Activated CD4-positive, CD25-positive, alpha-beta regulatory T cell (primary cell): Measurements from ENCODE around the gene FGF13.

Experiments used
- DNase-seq, 4 experiments: peaks; one replicate each; lab custom pipeline; 2025; lab: John Stamatoyannopoulos, UW

The FGF13 gene

DNA sequence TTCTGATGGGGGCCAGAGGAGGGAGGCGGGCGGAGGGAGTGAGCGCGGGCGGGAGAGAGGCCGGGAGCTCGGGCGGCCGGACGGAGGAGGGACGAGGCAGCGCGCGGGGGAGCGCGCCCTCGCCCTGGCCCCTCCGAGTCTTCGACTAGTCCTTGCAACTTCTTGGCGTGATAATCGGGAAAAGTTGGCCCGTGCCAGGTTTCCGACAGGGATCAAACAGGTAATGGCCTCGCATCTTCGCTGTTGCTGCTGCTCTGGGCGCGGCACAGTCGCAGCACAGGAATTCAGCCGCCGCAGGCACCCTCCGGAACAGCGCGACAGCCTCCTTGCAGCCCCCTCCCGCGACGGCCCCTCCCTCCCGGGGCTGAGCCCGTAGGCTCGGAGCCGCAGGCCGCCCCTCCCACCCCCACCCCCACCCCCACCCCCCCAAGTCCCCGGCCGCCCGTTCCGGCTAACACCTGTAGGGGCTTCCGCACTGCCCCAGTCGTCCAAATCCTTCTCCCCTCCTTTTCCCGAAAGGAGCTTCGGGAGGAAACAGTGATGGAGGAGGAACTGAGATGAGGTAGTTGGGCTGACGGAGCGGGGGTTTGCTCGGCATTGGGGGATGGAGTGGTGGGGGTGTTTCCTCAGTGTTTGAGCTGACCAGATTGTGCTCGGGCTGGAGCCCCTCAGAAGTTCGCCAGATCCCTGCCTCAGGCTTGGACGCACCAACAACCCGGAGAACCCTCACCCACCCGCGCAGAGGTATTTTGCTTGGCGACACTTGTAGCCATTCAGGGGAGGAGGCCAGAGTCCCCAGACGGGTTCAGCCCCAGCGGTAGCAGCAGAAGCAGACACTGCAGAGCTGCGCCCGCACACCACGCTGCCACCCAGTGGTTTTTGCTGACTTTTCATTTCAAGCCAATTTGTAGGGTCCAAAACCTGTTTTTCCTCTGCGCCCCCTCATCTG, at the start of gene FGF13:
Gene FGF13, minus strand, starts transcription at position 319 of the 949 bp plus-strand sequence. CDS start 714 bp downstream, outside the sequence.
- no peak for DNase-seq

DNA sequence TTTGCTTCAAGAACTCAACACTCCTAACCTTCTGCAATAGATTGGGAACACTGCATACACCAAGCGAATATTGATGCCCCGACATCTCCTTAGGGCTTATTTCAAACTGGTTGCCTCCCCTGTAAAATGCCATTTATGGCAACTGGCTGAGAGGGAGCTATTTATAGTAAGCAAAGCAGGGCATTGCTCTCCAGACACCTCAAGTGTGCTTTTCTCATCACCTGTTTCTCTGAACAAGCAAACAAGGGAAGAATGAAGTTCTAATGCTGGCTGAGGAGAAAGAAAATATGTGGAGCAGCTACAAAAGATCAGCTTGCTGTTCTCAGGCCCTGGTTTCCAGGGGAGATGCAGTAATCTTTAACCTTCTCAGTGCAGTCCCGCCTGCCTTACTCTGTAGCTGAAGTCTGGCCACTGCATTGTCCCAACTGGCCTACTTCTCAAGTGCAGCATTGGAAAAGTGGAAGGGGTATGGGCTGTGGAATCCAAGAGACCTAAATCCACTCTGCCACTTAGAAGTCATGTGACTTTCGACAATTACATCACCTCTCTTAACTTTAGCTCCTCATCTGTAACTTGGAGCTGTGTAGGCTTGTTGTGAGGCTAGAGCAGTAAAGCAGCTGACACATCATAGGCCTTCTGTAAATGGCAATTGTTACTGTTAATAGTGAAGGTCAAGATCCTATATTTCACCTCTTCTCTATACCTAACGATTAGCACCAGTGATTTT, 47.9 kb upstream of the FGF13 start:
- DNase-seq: no peak

DNA sequence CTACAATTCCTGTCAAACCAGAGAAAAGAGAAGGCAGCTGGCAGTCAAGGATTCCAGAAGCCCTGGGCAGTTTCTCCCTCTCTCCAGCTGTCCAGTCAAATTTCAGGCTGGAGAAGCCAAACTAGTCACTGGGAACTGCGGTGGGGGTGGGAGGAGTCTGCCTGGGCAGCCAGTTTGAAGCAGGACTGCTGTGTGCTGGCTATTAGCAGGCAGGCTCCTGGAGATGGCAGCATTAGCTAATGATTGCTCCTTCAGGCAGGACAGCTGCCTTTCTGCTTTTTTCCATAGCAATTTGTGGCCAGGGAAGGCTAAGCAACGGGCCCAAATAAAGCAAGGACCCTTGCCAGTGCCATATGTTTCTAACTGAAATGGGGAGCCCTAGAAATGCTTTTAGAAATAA, 44.7 kb upstream of the FGF13 start:
- no peak for DNase-seq

DNA sequence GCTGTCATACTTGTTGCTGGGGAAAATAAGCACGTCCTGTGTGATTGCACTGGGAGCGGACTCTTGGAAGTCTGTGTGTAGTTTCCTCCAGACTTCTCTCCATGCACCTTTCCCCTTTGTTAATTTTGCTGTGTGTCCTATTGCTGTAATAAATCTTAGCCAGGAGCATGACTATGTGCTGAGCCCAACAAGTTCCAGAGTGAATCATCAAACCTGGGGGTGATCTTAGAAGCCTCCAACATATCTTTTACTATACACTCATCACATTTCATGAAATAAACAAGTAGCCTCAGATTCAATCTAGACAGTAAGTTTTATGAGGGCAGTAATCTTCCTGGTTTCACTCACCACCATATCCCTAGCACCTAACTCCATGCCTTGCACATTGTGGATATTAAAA, 43.3 kb upstream of the FGF13 start:
- no peak for DNase-seq

DNA sequence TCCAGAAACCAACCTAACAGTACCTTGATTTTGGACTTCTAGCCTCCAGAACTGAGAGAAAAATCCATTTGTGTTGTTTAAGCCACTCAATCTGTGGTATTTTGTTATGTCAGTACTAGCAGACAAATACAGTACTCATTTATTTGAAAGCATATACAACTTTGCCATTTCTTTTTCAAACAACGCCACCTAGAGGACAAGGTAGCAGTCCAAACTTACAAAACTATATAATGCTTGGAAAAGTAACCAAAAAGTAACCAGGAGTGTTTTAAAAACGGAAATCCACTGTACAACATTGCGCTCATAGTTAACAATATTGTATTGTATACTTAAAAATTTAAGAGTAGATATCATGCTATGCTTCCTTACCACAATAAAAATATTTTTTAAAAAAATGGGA, 37.0 kb upstream of the FGF13 start:
- DNase-seq: no peak

DNA sequence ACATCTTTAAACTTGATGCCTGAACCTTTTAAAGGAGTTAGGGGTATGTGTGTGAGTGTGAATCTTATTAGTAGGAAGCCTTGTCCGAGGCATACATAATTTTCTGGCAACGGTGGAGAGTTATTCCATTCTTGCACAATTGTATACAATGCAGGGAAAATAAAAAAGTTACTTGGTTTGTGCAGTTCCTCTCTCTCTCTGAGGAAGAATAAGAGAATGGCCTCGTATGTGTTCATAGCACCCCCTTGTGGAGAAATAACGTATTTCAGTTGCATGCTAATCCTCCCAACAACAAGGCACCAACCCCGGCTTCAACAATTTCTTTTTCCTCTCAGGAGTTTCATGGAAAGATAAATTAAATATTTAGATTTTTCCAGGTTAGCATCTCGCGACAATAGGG, 33.7 kb upstream of the FGF13 start:
- no peak for DNase-seq

DNA sequence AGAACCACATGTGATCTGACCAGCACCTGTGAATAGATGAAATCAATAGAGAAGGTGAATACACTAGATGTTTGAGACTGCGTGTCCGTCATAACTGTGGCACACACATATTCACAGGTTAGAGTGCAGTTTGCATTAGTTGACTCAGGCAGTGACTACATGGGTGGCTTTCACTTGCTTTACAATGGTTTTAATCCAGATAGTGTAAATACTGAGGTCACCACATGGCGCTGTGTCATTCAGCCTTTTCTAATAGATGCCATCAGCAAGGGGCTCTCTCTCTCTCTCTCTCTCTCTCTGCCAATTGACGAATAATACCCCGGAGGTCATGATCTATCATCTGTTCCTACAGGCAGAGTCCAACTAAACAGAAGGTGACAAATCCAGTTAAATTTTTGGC, 30.7 kb upstream of the FGF13 start:
- no peak for DNase-seq

DNA sequence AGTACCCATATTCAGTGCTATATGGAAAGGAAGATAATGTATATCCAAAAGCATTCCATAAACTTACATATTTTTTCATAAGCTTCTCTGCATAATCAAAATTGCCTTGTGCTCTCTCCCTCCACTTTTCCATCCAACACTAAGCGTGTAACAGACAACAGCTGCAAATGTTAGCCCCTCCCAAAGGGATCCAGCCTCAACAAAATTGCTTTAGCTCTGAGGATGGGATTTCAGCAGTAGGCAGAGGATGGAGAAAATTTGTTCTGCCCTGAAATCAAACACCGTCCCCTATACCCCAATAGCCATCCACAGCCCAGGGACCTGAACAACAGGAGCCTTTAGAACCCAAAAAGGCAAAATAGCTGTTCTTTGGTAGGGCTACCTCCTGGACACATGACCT, 28.8 kb upstream of the FGF13 start:
- no peak for DNase-seq

DNA sequence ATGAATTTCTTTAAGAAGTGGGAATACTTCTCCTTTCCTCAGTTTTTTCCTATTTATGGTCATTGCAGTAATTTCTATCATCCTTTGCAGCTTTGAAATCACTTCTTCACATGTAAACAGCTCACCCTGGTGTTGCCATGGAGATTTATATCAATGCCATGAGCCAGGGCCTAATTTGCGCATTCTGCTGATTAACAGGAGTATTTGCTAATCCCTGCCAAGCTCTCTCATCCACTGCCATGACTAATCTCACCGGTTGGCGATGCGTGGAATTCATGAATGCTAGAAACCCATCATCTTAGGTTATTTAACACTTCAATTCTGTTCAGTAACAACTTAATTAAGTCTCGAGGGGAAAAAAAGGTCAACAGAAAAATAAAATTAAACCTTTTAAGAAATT, 11.8 kb upstream of the FGF13 start:
- no peak for DNase-seq

DNA sequence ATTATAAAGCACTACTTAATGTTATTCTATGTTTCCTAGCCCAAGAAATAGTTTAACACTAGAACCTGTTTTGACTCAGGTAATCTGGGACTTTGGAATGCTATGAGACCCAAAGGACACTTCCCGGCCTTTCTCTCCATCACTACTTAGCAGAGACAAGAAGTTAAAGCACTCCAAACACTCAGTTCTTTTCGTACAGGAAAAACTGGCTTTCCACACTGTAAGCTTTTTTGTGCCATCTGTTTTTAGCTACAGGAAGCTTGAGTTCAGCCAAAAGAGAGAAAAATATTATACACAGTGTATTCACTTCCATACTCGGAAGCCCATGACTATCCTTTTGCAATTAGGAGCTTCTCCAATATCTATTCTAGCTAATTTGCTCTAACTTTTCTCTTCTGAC, 7.9 kb upstream of the FGF13 start:
- DNase-seq: no peak

DNA sequence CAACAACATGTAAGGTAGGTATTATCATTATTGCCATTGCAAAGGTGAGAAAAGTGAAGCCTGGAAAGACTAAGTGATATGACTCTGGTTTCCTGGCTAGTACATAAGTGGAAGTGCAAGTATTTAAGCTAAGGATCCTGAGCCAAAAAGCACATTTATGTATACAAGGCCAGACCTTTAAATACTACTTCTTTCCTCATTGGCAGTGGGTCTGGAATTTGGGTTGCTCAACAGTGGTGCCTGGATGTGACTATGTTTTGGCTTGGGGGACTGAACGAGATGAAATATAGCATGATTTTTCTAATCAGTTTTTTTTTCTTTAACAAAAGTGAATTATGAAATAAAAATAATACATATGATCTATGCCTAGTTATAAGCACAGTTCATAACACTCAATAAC, 7.4 kb upstream of the FGF13 start:
- DNase-seq: no peak

DNA sequence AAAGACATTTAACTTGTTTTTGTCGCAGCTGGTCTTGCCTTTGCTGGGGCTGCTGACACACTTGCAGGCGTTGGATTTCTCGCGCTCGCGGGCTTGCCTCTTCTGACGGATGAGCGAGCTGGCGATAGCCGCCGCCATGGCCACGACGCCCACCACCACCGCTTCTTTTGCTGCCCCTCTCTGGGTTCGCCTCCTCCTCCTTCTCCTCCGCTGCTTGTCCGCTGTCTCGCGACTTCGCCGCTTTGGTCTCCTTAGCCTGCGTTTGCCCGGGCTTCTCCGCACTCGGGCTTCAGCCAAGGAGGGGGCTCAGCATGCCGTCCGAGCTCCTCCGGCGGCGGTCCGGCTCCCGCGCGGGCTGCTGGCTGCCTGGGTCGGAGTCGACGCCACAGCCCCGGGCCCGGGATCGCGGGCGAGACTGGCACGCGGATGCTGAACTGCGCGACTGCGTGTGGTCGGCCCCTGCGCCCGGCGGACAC, 613 bp downstream of the FGF13 start:
- DNase-seq: no peak

DNA sequence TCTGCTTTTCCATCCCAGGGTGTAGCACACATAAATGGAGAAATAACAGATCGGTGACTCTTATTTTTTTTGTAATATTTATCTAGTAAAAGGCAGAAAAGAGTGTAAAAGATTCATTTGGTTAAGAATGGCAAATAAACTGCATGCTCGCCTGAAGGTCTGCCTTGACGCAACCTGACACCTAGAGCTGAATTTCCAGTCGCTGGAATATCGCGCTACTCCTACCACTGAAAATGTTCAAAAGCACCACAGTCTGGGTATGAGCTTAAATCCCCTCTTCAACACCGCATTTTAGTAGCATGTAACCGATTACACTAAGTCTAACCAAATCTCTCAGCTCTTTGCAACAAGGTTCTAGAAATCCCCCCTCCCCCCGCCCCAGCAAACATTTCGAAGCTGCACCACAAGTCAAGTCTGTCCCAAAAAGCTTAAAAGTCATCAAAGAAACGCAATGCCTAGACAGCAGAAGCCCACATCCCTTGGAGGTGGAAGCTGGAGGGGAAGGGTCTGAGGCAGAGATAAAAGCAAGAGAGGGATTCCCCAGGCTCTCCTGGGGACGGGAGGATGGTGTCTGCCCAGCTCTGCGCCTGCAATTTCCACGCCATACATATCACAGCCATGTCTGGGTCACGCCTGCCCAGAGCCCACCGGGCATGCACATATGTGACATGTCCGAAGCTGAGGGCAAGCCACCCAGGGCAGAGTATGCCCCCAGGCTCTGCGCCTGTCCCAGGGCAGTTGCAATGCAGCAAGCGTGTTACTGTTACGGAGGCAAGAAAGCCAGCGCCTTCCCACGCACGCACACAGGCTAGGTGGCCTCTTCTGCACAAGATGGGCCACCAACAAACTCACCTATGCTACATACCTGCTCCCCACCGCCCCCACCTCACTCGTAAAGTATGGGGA, 1.4 kb downstream of the FGF13 start:
- no peak for DNase-seq

DNA sequence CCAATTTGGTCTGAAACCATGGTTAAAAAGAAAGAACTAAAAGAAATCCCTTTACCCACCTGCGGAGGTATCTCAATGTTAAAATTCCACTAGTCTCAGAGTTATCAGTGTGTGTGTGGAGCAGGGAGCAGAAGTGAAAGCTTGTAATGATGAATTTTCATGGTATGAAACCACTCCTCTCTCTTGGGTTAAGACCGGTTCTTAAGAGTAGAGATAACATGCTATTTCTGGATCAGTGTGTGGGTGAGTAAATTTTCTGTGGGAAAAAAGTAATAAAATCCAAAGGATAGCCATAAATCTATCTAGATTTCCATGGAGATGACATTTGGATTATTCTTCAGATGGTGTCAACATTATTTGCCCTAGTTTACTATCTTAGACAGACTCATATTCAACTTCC, 3.2 kb downstream of the FGF13 start:
- DNase-seq: no peak

DNA sequence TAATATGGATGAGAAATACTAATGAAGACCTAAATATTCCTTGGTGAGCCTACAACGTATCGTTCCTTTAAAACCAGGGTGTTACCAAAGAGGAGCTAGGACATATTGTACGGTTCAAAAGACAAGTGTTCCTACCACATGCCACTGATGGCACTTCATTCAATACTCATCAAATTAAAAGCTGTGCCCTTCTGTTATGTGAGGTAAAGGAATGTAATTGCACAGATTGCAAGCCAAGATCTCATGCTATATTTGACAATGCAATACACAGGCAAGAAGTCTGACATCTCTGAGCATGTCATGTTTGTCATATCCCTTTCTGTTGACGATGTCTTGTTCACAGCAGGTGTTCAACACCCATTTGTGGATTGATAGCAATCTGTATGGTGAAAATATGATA, 6.9 kb downstream of the FGF13 start:
- no peak for DNase-seq

DNA sequence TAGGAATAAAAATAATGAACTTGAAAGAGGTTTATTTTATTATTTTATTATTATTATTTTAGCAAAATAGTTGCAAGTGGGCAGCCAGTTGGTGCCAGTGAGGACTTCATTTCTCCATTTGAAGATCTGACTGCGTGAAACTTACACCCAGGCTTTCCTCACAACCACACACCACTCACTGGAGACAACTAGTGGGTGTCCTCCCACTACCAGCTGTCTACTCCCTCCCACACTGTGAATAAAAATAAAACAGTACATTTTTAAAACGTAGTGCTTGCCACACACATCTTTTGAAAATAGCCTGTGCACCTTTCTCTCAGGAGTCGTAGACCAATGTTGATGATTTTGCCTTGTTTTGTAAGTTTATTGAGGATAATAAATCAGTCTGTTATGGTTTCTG, 7.4 kb downstream of the FGF13 start:
- DNase-seq: no peak

DNA sequence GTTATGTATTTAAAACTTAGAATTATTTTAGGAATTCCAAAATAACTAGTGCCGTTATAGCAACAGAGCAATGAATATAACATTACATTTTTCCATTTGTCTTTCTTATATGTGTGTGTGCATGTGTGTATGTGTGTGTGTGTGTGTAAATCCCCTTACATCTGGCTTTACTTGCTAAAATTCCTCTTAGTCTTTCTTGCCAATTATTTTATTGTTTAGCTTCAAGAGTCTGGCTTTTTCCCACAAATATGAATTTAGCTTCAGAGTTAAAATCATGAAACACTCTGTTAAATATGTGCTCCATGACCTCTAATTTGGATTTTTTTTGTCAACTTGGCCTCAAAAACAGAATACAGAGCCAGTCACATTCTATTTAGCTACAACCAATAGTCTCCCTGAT, 18.9 kb downstream of the FGF13 start:
- DNase-seq: no peak

DNA sequence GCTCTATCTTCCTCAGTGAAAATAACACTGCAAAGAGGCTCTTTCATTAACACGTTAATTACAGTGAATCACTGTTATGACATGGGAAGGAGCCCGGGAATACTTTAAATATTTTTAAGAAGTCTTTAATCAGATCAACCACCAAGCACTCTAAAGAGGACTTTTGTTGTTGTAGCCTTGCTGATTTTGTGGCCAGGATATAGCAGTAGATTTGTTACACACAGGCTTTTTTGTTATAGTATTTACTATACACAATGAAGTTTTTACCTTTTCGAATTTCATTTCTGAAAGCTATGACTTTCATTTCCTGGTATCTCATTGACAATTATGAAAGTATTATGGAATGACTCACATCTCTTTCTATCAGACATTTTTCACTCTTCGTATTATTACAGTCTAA, 20.3 kb downstream of the FGF13 start:
- DNase-seq: no peak

DNA sequence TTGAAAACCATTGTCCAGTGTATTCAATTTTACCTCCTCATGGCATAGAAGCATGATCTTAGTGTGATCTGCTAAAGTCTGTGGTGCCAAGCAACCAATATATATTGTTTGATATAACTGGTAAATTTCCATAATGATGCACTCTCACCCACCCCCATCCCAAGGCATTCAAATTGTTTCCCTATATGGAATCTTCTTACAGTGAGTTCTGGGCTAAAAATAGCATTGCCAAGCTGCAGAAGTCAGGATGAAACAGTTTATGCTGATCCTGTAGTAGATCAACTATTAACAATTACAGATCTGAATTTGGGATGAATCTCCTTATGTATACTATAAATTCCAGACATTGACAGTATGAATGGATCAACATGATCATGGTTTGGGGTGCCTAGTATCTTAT, 20.9 kb downstream of the FGF13 start:
- no peak for DNase-seq

DNA sequence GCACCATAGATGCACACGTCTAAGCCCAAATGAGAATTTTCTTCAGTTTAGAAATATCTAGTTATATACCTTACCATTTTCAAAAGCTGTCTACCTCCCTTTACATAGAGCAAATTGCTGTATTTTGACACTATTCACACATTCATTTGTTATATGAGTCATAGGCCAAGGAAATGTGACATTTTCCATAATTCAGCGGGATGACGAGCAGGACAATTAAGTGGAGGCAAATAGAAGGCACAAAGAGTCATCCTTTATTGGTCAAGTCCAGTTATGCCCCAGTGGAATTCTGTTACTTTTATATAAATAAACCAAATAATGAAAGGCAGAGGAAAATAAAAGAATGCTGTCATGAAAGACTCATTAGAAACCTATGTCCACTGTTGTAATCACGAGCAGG, 27.9 kb downstream of the FGF13 start:
- DNase-seq: no peak

DNA sequence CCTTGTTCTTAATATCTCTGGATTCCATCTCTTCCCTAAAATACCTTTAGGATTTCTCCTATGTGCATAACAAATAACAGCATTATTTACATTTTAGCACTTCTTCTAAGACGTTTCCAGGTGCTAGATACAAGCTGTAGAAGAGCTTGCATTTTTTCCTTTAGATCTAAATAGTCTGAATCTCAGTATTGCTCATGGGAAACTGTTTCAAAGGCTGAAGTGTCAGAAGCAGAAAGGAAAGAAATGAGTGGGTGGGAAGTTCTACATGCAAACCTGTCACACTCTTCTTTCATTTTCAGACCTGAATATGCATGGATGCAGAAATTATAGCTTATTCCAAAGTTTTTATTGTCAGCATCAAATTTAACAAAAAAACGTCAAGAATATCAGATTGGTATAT, 41.8 kb downstream of the FGF13 start:
- no peak for DNase-seq

DNA sequence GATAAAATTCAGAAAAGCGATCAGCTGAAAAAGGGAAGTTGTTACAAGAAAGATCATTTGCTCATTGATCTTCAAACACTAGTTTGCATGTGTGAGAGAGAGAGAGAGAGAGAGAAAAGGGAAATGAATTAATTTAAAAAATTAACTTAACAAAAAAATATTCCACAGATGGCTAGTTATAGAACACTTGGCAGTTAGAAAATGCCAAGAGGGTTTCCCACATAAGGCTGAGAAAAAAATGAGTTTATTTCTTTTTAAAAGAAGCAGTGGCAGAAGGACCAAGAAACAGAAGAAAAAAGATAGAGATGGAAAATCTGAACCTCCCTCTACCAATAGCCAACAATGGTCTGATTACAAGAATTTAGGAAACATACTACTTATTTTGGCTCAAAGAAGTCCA, 47.1 kb downstream of the FGF13 start:
- no peak for DNase-seq
